Measurements from ENCODE around the gene VPS39. TPM values are rescaled to one million over a fixed set of nuclear protein-coding genes. Genes with fewer than 3 reads are reported as not detected.

The VPS39 gene
- total and polyA plus RNA-seq, 2 of the 13 experiments (the other 11 are each of a cell fraction or from before 2014, with no cell fraction given): 22.9 to 32.0 TPM

DNA sequence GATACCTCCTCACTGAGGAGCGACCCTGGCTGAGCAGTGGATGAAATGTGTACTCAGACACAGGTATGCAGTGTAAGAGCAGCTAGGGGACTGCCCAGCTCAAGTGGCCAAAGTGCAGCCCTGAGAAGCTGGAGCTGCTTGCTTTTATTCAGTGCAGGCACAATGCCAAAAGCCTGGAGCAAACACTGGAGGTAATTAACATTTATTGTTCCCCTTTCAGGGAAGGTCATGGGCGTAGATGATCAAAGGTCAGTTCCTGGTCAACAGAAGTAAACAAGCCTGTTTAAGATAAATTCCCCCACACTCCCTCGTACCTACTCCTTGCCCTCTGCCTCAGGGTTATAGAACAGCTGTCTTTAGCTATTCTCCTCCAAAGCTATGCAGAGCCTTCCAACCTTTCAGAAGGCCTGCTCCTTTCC, 69.1 kb downstream of the VPS39 start (continued):
- peak; percentile 58; the same call in 1 of the 2 replicates for TF ChIP-seq KDM2A (CRISPR knock-in tag; IDR thresholded peaks at IDR 0.05; ENCODE audit: borderline replicate concordance, low read depth)
- TF ChIP-seq ZNF7 (CRISPR knock-in tag; IDR thresholded peaks at IDR 0.05): peak; percentile 60; the same call in 1 of the 2 replicates
- TF ChIP-seq GPN1 (CRISPR knock-in tag; IDR thresholded peaks at IDR 0.05; ENCODE audit: borderline replicate concordance): no peak
- TF ChIP-seq ZNF24 (IDR thresholded peaks at IDR 0.05): peak; percentile 75; the same call in 1 of the 2 replicates
- no peak for TF ChIP-seq ZNF446 (CRISPR knock-in tag; IDR thresholded peaks at IDR 0.05)
- no peak for TF ChIP-seq ZFP91 (CRISPR knock-in tag; IDR thresholded peaks at IDR 0.05; ENCODE audit: borderline replicate concordance)
- peak; percentile 86 for TF ChIP-seq BCL6 (CRISPR knock-in tag; IDR thresholded peaks at IDR 0.05)
- peak; percentile 74 for TF ChIP-seq FOSL2 (CRISPR knock-in tag; IDR thresholded peaks at IDR 0.05)
- TF ChIP-seq ZNF781 (CRISPR knock-in tag; IDR thresholded peaks at IDR 0.05; ENCODE audit: borderline replicate concordance, not compliant biosample characterization): no peak
- TF ChIP-seq, protein P1, sequence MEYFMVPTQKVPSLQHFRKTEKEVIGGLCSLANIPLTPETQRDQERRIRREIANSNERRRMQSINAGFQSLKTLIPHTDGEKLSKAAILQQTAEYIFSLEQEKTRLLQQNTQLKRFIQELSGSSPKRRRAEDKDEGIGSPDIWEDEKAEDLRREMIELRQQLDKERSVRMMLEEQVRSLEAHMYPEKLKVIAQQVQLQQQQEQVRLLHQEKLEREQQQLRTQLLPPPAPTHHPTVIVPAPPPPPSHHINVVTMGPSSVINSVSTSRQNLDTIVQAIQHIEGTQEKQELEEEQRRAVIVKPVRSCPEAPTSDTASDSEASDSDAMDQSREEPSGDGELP (IDR thresholded peaks at IDR 0.05; ENCODE audit: borderline replicate concordance, low read depth): peak; percentile 43; the same call in 1 of the 2 replicates
- peak; percentile 89 for TF ChIP-seq RCOR2 (CRISPR knock-in tag; IDR thresholded peaks at IDR 0.05)
- no peak for TF ChIP-seq ONECUT2 (CRISPR knock-in tag; IDR thresholded peaks at IDR 0.05)
- TF ChIP-seq ZNF20 (CRISPR knock-in tag; IDR thresholded peaks at IDR 0.05): no peak
- TF ChIP-seq TCF7 (IDR thresholded peaks at IDR 0.05; ENCODE audit: low read depth): peak; percentile 59
- no peak for TF ChIP-seq GATA4 (IDR thresholded peaks at IDR 0.05; ENCODE audit: borderline replicate concordance, low read depth)
- TF ChIP-seq ZNF124 (CRISPR knock-in tag; IDR thresholded peaks at IDR 0.05): peak; percentile 94
- TF ChIP-seq MED1 (CRISPR knock-in tag; IDR thresholded peaks at IDR 0.05): peak; percentile 80
- peak; percentile 27; the same call in 1 of the 2 replicates for TF ChIP-seq SIN3B (IDR thresholded peaks at IDR 0.05; ENCODE audit: low read length)
- no peak for TF ChIP-seq ZNF878 (CRISPR knock-in tag; IDR thresholded peaks at IDR 0.05)
- 0 out of 2 replicates have a peak, but pooled peaks have one; percentile 46 for TF ChIP-seq RBAK (CRISPR knock-in tag; IDR thresholded peaks at IDR 0.05)
- TF ChIP-seq ARID3A (IDR thresholded peaks at IDR 0.05; ENCODE audit: low read depth, low read length): peak; percentile 85
- TF ChIP-seq TGIF2 (CRISPR knock-in tag; IDR thresholded peaks at IDR 0.05): no peak
- TF ChIP-seq KLF16 (CRISPR knock-in tag; IDR thresholded peaks at IDR 0.05): peak in 1 of 2 experiments; percentile 66; a peak in 1 of 4 replicates
- no peak for TF ChIP-seq BRD4 (CRISPR knock-in tag; IDR thresholded peaks at IDR 0.05)
- TF ChIP-seq SAP130 (CRISPR knock-in tag; IDR thresholded peaks at IDR 0.05; ENCODE audit: low read depth): peak; percentile 63
- TF ChIP-seq REPIN1 (CRISPR knock-in tag; IDR thresholded peaks at IDR 0.05; ENCODE audit: borderline replicate concordance, low read depth): peak; percentile 81
- TF ChIP-seq ISL2 (CRISPR knock-in tag; IDR thresholded peaks at IDR 0.05): peak; percentile 82; the same call in 1 of the 2 replicates
- TF ChIP-seq MED13 (CRISPR knock-in tag; IDR thresholded peaks at IDR 0.05): no peak
- TF ChIP-seq FLYWCH1 (CRISPR knock-in tag; IDR thresholded peaks at IDR 0.05): no peak
- peak; percentile 85; the same call in 1 of the 2 replicates for TF ChIP-seq NFKBIZ (CRISPR knock-in tag; IDR thresholded peaks at IDR 0.05)
- no peak for TF ChIP-seq ZNF230 (CRISPR knock-in tag; IDR thresholded peaks at IDR 0.05)

Data from HepG2 (cell line).